ENCODE measurements around the gene SZT2.
"Not testable (repeated sequence)": the region's sequence is repeated elsewhere in the genome, so short reads cannot be mapped to it uniquely, and the experiment has no call there.

SZT2 gene

DNA sequence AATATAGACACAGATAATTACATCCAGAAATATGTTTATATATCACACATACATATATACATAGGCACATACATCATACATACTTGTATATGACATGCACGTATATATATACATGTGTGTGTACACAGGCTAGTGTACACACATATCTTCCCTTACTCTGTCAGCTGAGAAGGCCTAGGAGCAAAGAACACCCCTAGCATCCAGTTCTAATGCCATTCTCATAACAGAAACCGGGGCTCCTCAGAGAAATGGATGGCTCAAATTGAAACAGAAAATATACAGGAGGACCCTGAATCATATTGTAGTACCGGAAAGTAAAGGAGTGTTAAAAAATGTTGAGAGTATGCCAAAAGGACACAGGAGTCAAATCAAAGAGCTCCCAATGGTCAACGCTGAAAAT, 83.8 kb downstream of the SZT2 start:
- no peak overlapping the region for H3K4me3 ChIP-seq (ENCODE audit: low read depth, low read length)
- no peak for DNase-seq (ENCODE audit: low read depth)
- TF ChIP-seq, protein P1, sequence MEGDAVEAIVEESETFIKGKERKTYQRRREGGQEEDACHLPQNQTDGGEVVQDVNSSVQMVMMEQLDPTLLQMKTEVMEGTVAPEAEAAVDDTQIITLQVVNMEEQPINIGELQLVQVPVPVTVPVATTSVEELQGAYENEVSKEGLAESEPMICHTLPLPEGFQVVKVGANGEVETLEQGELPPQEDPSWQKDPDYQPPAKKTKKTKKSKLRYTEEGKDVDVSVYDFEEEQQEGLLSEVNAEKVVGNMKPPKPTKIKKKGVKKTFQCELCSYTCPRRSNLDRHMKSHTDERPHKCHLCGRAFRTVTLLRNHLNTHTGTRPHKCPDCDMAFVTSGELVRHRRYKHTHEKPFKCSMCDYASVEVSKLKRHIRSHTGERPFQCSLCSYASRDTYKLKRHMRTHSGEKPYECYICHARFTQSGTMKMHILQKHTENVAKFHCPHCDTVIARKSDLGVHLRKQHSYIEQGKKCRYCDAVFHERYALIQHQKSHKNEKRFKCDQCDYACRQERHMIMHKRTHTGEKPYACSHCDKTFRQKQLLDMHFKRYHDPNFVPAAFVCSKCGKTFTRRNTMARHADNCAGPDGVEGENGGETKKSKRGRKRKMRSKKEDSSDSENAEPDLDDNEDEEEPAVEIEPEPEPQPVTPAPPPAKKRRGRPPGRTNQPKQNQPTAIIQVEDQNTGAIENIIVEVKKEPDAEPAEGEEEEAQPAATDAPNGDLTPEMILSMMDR (IDR thresholded peaks at IDR 0.05; ENCODE audit: low read depth, low read length, missing control alignments), result no peak

DNA sequence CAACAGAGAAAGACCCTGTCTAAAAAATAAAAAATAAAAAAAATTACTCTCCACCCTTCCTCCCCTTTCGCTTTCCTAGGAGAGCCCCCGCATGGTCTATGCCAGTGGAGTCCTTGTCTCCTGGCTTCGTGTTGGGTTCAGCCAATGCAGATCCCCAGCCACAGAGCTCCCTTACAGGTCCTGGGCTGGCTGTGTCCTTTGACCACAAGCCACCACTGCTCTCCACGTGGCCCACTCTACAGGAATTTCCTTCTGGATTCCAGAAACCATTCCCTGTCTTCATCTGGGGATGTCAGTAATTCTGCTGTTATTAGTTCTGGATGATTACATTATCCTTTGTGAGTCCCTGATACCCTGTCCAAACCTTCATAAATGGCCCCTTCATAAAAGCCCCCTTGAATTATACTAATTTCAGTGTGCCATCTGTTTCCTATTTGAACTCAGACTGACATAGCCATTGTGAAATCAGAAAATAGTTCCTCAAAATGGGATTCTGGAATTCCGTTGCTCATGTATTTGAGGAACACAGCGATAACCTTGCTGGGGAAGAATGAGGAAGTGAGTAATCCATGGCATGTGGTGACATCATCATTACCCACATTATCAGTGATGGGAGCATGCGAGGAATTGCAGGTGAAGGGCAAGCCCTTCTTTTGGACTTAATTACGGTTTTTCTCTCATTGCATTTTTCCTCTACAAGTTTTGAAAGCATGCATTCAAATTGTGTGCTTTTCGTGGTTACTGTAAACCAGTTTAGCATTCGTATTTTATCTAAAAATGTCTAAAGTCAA, 86.1 kb downstream of the SZT2 start:
- H3K4me3 ChIP-seq (ENCODE audit: low read depth, low read length); DNase-seq (ENCODE audit: low read depth): not testable (repeated sequence)

DNA sequence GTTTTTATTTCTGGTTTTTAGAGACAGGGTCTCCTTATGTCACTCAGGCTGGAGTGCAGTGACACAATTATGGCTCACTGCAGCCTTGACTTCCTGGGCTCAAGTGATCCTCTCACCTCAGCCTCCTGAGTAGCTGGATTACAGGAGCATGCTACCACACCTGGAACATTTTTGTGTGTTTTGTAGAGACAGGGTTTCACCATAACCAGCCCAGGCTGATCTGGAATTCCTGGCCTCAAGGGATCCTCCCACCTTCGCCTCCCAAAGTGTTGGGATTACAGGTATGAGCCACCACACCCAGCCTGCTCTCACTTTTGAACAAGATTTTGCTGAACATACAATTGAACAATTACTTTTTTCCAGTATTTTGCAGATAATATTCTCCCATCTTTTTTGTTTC, 88.0 kb downstream of the SZT2 start:
- DNase-seq (ENCODE audit: low read depth), result no peak
- TF ChIP-seq, protein P1 (IDR thresholded peaks at IDR 0.05; ENCODE audit: low read depth, low read length, missing control alignments), result no peak
- no peak overlapping the region for H3K4me3 ChIP-seq (ENCODE audit: low read depth, low read length)

DNA sequence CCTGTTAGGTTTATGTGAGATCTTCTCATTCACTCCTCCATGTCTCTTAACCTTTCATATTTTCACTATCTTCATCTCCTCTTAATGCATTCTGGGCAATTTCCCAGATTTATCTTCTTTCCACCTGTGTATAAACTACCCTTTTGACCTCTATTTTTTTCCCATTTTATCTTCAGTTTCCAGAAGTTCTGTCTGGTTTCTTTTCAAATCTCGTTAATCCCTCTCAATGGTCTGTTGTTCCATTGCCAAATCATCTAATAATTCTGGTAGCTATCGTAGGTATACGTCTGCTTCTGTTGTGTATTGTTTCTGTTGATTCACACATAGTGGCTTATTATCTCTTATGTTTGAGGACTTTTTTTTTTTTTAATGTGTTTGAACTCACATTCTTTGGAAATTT, 89.7 kb downstream of the SZT2 start:
- TF ChIP-seq, protein P1 (IDR thresholded peaks at IDR 0.05; ENCODE audit: low read depth, low read length, missing control alignments), result no peak
- no peak for DNase-seq (ENCODE audit: low read depth)
- H3K4me3 ChIP-seq (ENCODE audit: low read depth, low read length), result no peak overlapping the region

DNA sequence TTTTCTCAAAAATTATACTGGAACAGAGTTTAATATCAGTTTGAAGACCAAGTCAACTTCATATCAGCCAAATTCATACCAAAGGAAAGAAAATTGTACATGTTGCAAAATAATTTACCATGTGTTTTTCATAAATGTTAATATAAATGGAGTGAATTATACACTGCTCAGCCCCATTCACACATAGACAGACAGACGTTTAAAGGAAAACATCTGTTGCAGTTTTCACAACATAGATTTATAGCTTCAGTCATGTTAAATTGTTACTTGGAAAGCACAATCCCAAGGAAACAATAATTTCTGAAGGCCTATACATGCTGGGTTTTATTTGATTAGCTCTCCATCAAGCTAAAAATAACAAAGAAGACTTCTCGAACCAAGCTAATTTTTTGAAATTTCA, 91.8 kb downstream of the SZT2 start:
- DNase-seq (ENCODE audit: low read depth), result no peak
- TF ChIP-seq, protein P1 (IDR thresholded peaks at IDR 0.05; ENCODE audit: low read depth, low read length, missing control alignments), result no peak
- H3K4me3 ChIP-seq (ENCODE audit: low read depth, low read length), result no peak overlapping the region

DNA sequence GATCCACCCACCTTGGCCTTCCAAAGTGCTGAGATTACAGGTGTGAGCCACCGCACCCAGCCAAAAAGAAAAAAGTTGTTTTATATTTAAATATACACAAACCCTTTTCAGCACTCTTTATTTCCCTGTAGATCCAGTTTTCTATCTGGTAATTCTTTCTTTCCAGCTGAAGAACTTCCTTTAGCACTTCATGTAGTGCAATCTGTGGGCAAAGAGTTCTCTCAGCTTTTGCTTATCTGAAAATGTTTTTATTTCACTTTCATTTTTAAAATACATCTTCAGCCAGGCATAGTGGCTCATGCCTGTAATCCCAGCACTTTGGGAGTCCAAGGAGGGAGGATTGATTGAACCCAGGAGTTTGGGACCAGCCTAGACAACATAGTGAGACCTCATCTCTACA, 92.5 kb downstream of the SZT2 start:
- TF ChIP-seq, protein P1 (IDR thresholded peaks at IDR 0.05; ENCODE audit: low read depth, low read length, missing control alignments), result no peak
- H3K4me3 ChIP-seq (ENCODE audit: low read depth, low read length), result no peak overlapping the region
- DNase-seq (ENCODE audit: low read depth), result no peak

DNA sequence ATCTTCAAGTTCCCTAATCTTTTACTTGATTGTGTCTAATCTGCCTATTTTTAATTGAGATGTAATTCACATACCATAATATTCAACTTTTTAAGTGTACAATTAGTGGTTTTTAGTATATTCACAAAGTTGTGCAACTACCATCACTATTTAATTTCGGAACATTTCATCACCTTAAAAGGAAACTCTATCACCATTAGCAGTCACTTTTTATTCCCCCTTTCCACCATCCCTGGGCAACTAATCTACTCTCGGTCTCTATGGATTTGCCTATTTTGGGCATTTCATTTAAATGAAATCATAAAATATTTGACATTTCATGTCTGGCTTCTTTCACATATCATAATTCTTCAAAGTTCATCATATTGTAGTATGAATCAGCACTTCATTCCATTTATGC, 94.7 kb downstream of the SZT2 start:
- TF ChIP-seq, protein P1 (IDR thresholded peaks at IDR 0.05; ENCODE audit: low read depth, low read length, missing control alignments), result no peak
- H3K4me3 ChIP-seq (ENCODE audit: low read depth, low read length), result no peak overlapping the region
- no peak for DNase-seq (ENCODE audit: low read depth)

Data from GM12864 (cell line).